ENCODE data around the gene IMP3.

GRCh38 chr15:75659928-75660645 lies 20.1 kb upstream of the IMP3 start:
- no peak for TF ChIP-seq CTCF (IDR thresholded peaks at IDR 0.05)
- no peak for TF ChIP-seq POLR2AphosphoS5 (IDR thresholded peaks at IDR 0.05; ENCODE audit: low read depth, low read length)
- no peak for TF ChIP-seq TCF7L2 (IDR thresholded peaks at IDR 0.05; ENCODE audit: low read depth, low read length)
- TF ChIP-seq, protein P1, sequence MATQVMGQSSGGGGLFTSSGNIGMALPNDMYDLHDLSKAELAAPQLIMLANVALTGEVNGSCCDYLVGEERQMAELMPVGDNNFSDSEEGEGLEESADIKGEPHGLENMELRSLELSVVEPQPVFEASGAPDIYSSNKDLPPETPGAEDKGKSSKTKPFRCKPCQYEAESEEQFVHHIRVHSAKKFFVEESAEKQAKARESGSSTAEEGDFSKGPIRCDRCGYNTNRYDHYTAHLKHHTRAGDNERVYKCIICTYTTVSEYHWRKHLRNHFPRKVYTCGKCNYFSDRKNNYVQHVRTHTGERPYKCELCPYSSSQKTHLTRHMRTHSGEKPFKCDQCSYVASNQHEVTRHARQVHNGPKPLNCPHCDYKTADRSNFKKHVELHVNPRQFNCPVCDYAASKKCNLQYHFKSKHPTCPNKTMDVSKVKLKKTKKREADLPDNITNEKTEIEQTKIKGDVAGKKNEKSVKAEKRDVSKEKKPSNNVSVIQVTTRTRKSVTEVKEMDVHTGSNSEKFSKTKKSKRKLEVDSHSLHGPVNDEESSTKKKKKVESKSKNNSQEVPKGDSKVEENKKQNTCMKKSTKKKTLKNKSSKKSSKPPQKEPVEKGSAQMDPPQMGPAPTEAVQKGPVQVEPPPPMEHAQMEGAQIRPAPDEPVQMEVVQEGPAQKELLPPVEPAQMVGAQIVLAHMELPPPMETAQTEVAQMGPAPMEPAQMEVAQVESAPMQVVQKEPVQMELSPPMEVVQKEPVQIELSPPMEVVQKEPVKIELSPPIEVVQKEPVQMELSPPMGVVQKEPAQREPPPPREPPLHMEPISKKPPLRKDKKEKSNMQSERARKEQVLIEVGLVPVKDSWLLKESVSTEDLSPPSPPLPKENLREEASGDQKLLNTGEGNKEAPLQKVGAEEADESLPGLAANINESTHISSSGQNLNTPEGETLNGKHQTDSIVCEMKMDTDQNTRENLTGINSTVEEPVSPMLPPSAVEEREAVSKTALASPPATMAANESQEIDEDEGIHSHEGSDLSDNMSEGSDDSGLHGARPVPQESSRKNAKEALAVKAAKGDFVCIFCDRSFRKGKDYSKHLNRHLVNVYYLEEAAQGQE (IDR thresholded peaks at IDR 0.05; ENCODE audit: insufficient read depth in 1 of 2, low read depth in 2 of 2, low read length in 1 of 2) = no peak
- TF ChIP-seq SIN3A (IDR thresholded peaks at IDR 0.05; ENCODE audit: borderline replicate concordance, insufficient read depth, low read depth, low read length) = no peak
